HepG2 (cell line): ENCODE data around the gene THRB. TPM values are rescaled to one million over a fixed set of nuclear protein-coding genes. Genes with fewer than 3 reads are reported as not detected.

Experiments used
- AHR ChIP-seq: IDR thresholded peaks from 2 replicates; pipeline ENCODE4 v1.6.1; 2018; ENCODE audit warnings: missing genetic modification reagents, missing compliant biosample characterization
- ATAD3A ChIP-seq: sonication (generic); formaldehyde crosslinking; IDR thresholded peaks from 2 replicates; pipeline ENCODE4 v1.4.0; 2020; ENCODE audit warnings: missing genetic modification reagents
- CENPX ChIP-seq: sonication (generic); formaldehyde crosslinking; IDR thresholded peaks from 2 replicates; pipeline ENCODE4 v1.9.0; 2021; ENCODE audit warnings: mild to moderate bottlenecking, missing genetic modification reagents, moderate library complexity
- EEA1 ChIP-seq: sonication (generic); formaldehyde crosslinking; IDR thresholded peaks from 2 replicates; pipeline ENCODE4 v1.5.1; 2020; ENCODE audit warnings: mild to moderate bottlenecking, missing genetic modification reagents, borderline replicate concordance
- ELF4 ChIP-seq: sonication (generic); formaldehyde crosslinking; IDR thresholded peaks from 2 replicates; pipeline ENCODE4 v1.5.0; 2020; ENCODE audit warnings: missing genetic modification reagents, mild to moderate bottlenecking, moderate library complexity, borderline replicate concordance
- HOXD1 ChIP-seq: sonication (generic); formaldehyde crosslinking; IDR thresholded peaks from 2 replicates; pipeline ENCODE4 v1.5.0; 2020; ENCODE audit warnings: missing genetic modification reagents
- ISL2 ChIP-seq: sonication (generic); formaldehyde crosslinking; IDR thresholded peaks from 2 replicates; pipeline ENCODE4 v1.5.0; 2020; ENCODE audit warnings: missing genetic modification reagents
- KDM4B ChIP-seq: sonication (generic); formaldehyde crosslinking; IDR thresholded peaks from 2 replicates; pipeline ENCODE4 v1.4.0; 2020; ENCODE audit warnings: missing genetic modification reagents
- NFE2 ChIP-seq: sonication (generic); formaldehyde crosslinking; IDR thresholded peaks from 2 replicates; pipeline ENCODE4 v1.4.0; 2020; ENCODE audit warnings: missing genetic modification reagents
- NKX3-1 ChIP-seq: sonication (generic); formaldehyde crosslinking; IDR thresholded peaks from 2 replicates; pipeline ENCODE4 v1.5.0; 2020; ENCODE audit warnings: missing genetic modification reagents
- PRPF4 ChIP-seq: fragments of 200-400 bp; formaldehyde crosslinking; IDR thresholded peaks from 2 replicates; pipeline ENCODE4 v1.6.1; 2016; ENCODE audit warnings: low read length, low read depth; ENCODE audit not compliant: poor library complexity, severe bottlenecking
- SMAD9 ChIP-seq: sonication (generic); formaldehyde crosslinking; IDR thresholded peaks from 2 replicates; pipeline ENCODE4 v1.5.1; 2020; ENCODE audit warnings: mild to moderate bottlenecking, missing genetic modification reagents
- SNRNP70 ChIP-seq: fragments of 200-400 bp; formaldehyde crosslinking; IDR thresholded peaks from 2 replicates; pipeline ENCODE4 v1.6.1; 2017; ENCODE audit warnings: mild to moderate bottlenecking, low read depth, low read length, moderate library complexity
- ZMYM3 ChIP-seq: sonication (generic); formaldehyde crosslinking; IDR thresholded peaks from 2 replicates; pipeline ENCODE4 v1.5.1; 2020; ENCODE audit warnings: mild to moderate bottlenecking, missing genetic modification reagents
- ZNF484 ChIP-seq: sonication (generic); formaldehyde crosslinking; IDR thresholded peaks from 2 replicates; pipeline ENCODE4 v1.5.1; 2020; ENCODE audit warnings: mild to moderate bottlenecking, low read depth, missing genetic modification reagents, borderline replicate concordance
- ZNF543 ChIP-seq: sonication (generic); formaldehyde crosslinking; IDR thresholded peaks from 2 replicates; pipeline ENCODE4 v1.4.0; 2020; ENCODE audit warnings: mild to moderate bottlenecking, missing genetic modification reagents
- ZNF572 ChIP-seq: sonication (generic); formaldehyde crosslinking; IDR thresholded peaks from 2 replicates; pipeline ENCODE4 v1.5.1; 2020; ENCODE audit warnings: mild to moderate bottlenecking, missing genetic modification reagents
- ZNF678 ChIP-seq: sonication (generic); formaldehyde crosslinking; IDR thresholded peaks from 2 replicates; pipeline ENCODE4 v1.4.0; 2020; ENCODE audit warnings: mild to moderate bottlenecking, missing genetic modification reagents
- ZSCAN30 ChIP-seq: sonication (generic); formaldehyde crosslinking; IDR thresholded peaks from 2 replicates; pipeline ENCODE4 v1.5.0; 2020; ENCODE audit warnings: mild to moderate bottlenecking, missing genetic modification reagents
- polyA plus RNA-seq, 8 experiments: library from polyadenylated mRNA; depleted of rRNA in 3 of 8; stranded (reverse) in 7 of 8; unstranded in 1 of 8; fragments of >200 nt; fragmentation: Illumina TruSeq in 4 of 8; extraction: Trizol in 4 of 8; gene quantifications; 2 replicates each; pipeline versions ENCODE4 v1.2.1 to v1.2.3, GENCODE V29; 2011 to 2016; ENCODE audit warnings: low read depth in 4 of 8, missing spikeins in 1 of 8, mixed read lengths in 1 of 8; ENCODE audit not compliant: insufficient read depth in 1 of 8
- total RNA-seq, 5 experiments: library from RNA; depleted of rRNA; stranded (reverse); fragments of >200 nt; fragmentation: Illumina TruSeq; extraction: Trizol; gene quantifications; 2 replicates each; pipeline ENCODE4 v1.2.3, GENCODE V29; 2016; ENCODE audit warnings: low read depth in 1 of 5
- TF ChIP-seq, protein P1 (sequence below): sonication (generic); formaldehyde crosslinking; IDR thresholded peaks from 2 replicates; pipeline ENCODE4 v1.5.1; 2020; ENCODE audit warnings: mild to moderate bottlenecking, moderate library complexity, missing genetic modification reagents
- TF ChIP-seq, protein P2 (sequence below), 2 experiments: sonication (generic) in 1 of 2; formaldehyde crosslinking in 1 of 2; IDR thresholded peaks; 2 replicates each; pipeline versions ENCODE4 v1.5.1 to v1.6.1; 2011 to 2020; ENCODE audit warnings: borderline replicate concordance in 1 of 2, low read depth in 1 of 2, low read length in 1 of 2, mild to moderate bottlenecking in 1 of 2, missing genetic modification reagents in 1 of 2, moderate library complexity in 1 of 2
- TF ChIP-seq, protein P3 (sequence below): sonication (generic); formaldehyde crosslinking; IDR thresholded peaks from 2 replicates; pipeline ENCODE4 v1.5.1; 2020; ENCODE audit warnings: missing genetic modification reagents, mild to moderate bottlenecking, borderline replicate concordance
- TF ChIP-seq, protein P4 (sequence below): sonication (generic); formaldehyde crosslinking; IDR thresholded peaks from 2 replicates; pipeline ENCODE4 v1.4.0; 2020; ENCODE audit warnings: mild to moderate bottlenecking, missing genetic modification reagents, borderline replicate concordance

The THRB gene
- total and polyA plus RNA-seq, 2 of the 13 experiments (the other 11 are each of a cell fraction or from before 2014, with no cell fraction given): 4.7 to 22.7 TPM

DNA sequence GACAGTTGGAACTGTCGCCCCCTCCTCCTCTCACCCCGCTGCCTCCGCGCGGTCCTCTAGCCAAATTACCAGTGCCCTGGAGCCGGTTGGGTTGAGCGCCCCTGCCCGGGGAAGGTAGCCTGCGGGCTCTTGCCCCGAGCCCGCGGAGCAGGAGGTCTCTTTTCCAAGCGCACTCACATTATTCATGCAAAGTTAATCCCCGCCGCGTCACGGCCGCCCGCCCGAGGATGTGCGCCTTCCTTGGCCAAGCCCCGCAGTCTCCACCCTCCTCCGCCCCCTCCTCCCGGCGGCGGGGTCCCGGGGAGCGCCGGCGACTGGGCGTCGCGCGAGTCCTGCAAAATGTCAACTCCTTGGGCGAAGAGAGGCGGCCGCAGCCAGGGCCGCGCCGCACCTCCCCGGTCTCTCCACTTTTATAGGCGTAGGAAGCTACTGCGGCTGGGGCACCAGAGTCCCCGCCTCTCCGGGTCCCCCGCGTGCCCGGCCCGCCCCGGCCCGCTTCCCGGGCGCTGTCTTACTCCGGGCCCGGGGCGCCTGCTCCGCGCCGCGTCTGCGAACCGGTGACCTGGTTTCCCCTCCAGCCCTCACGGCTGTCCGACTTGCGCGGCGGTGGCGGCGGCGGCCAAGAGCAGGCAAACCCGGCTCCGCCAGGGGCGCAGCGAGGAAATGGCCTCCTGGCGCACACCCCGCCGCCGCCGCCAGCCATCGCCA, at the start of gene THRB (continued):
- TF ChIP-seq ZNF543 (no peak), CENPX (CRISPR knock-in tag) (no peak), NFE2 (CRISPR knock-in tag) (no peak), PRPF4 (no peak), ZNF678 (CRISPR knock-in tag) (no peak; the same call in 1 of the 2 replicates), ZNF484 (CRISPR knock-in tag) (no peak), ELF4 (CRISPR knock-in tag) (no peak), ZMYM3 (CRISPR knock-in tag) (no peak), SMAD9 (CRISPR knock-in tag) (no peak), ZNF572 (CRISPR knock-in tag) (no peak), ZSCAN30 (CRISPR knock-in tag) (0 out of 2 replicates have a peak, but pooled peaks have one; percentile 6), HOXD1 (CRISPR knock-in tag) (0 out of 2 replicates have a peak, but pooled peaks have one; percentile 9), ISL2 (no peak; the same call in 1 of the 2 replicates), SNRNP70 (no peak), NKX3-1 (CRISPR knock-in tag) (0 out of 2 replicates have a peak, but pooled peaks have one; percentile 27), AHR (no peak), ATAD3A (CRISPR knock-in tag) (no peak), EEA1 (CRISPR knock-in tag) (no peak), KDM4B (CRISPR knock-in tag) (no peak)
- TF ChIP-seq, protein P1, sequence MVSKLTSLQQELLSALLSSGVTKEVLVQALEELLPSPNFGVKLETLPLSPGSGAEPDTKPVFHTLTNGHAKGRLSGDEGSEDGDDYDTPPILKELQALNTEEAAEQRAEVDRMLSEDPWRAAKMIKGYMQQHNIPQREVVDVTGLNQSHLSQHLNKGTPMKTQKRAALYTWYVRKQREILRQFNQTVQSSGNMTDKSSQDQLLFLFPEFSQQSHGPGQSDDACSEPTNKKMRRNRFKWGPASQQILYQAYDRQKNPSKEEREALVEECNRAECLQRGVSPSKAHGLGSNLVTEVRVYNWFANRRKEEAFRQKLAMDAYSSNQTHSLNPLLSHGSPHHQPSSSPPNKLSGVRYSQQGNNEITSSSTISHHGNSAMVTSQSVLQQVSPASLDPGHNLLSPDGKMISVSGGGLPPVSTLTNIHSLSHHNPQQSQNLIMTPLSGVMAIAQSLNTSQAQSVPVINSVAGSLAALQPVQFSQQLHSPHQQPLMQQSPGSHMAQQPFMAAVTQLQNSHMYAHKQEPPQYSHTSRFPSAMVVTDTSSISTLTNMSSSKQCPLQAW (CRISPR knock-in tag): no peak; the same call in 1 of the 2 replicates
- TF ChIP-seq, protein P2, sequence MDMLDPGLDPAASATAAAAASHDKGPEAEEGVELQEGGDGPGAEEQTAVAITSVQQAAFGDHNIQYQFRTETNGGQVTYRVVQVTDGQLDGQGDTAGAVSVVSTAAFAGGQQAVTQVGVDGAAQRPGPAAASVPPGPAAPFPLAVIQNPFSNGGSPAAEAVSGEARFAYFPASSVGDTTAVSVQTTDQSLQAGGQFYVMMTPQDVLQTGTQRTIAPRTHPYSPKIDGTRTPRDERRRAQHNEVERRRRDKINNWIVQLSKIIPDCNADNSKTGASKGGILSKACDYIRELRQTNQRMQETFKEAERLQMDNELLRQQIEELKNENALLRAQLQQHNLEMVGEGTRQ (IDR thresholded peaks at IDR 0.05; ENCODE audit: low read depth, low read length): no peak
- TF ChIP-seq, protein P2 (CRISPR knock-in tag; IDR thresholded peaks at IDR 0.05; ENCODE audit: borderline replicate concordance): no peak
- TF ChIP-seq, protein P3, sequence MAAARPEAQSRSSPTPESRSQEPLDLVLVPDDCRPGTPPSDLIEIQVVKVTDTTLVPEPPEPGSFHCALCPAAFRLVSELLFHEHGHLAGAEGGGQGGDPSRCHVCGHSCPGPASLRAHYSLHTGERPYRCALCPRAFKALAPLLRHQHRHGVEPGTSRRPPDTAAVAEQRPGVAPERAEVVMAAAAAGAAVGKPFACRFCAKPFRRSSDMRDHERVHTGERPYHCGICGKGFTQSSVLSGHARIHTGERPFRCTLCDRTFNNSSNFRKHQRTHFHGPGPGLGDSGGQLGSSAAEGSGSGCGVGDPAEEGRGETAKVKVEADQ (CRISPR knock-in tag): no peak
- TF ChIP-seq, protein P4, sequence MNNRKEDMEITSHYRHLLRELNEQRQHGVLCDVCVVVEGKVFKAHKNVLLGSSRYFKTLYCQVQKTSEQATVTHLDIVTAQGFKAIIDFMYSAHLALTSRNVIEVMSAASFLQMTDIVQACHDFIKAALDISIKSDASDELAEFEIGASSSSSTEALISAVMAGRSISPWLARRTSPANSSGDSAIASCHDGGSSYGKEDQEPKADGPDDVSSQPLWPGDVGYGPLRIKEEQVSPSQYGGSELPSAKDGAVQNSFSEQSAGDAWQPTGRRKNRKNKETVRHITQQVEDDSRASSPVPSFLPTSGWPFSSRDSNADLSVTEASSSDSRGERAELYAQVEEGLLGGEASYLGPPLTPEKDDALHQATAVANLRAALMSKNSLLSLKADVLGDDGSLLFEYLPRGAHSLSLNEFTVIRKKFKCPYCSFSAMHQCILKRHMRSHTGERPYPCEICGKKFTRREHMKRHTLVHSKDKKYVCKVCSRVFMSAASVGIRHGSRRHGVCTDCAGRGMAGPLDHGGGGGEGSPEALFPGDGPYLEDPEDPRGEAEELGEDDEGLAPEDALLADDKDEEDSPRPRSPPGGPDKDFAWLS (CRISPR knock-in tag): no peak
